Activated CD8-positive, alpha-beta T cell treated with anti-CD3 and anti-CD28 coated beads for 36 hours (primary cell): ENCODE data around the gene ZNF341. TPM values are rescaled to one million over a fixed set of nuclear protein-coding genes. Genes with fewer than 3 reads are reported as not detected.
"Not testable (repeated sequence)": the region's sequence is repeated elsewhere in the genome, so short reads cannot be mapped to it uniquely, and the experiment has no call there.

Source experiments
- ATAC-seq: fragments of 200-7000 bp; cut with Tn5 transposase; one replicate; pipeline ENCODE4 v1.10.0; 2021; ENCODE audit warnings: mild to moderate bottlenecking, moderate library complexity
- CTCF ChIA-PET: fragments of 350-600 bp; sonication (Branson Sonifier 250); formaldehyde crosslinking; loops from one replicate; lab custom pipeline; 2021; ENCODE audit warnings: antibody characterized with exemption; lab: Charles Lee
- POLR2A ChIA-PET: fragments of 350-600 bp; sonication (Branson Sonifier 250); formaldehyde crosslinking; loops from one replicate; lab custom pipeline; 2021; ENCODE audit warnings: antibody characterized with exemption; lab: Charles Lee
- DNase-seq: peaks from one replicate; pipeline ENCODE4 v3.0.0-alpha.2; 2020
- H3K27ac Mint-ChIP-seq: one replicate; pipeline ENCODE4 v1.8.0; 2021; ENCODE audit warnings: mild to moderate bottlenecking, mixed read lengths
- H3K27me3 Mint-ChIP-seq: one replicate; pipeline ENCODE4 v1.8.0; 2021; ENCODE audit warnings: mixed read lengths
- H3K36me3 Mint-ChIP-seq: one replicate; pipeline ENCODE4 v1.8.0; 2021; ENCODE audit warnings: low read depth, mixed read lengths
- H3K4me1 Mint-ChIP-seq: one replicate; pipeline ENCODE4 v1.8.0; 2021; ENCODE audit warnings: low read depth, mixed read lengths
- H3K4me3 Mint-ChIP-seq: one replicate; pipeline ENCODE4 v1.8.0; 2021; ENCODE audit warnings: mild to moderate bottlenecking, moderate library complexity, mixed read lengths
- H3K9me3 Mint-ChIP-seq: one replicate; pipeline ENCODE4 v1.8.0; 2021; ENCODE audit warnings: mixed read lengths
- intact Hi-C: fragments of 100-400 bp; cut with micrococcal nuclease; formaldehyde crosslinking; loops from one replicate; pipeline ENCODE4 v1.10.0; 2022
- total RNA-seq, 2 experiments: library from RNA; stranded (reverse); gene quantifications; one replicate each; pipeline ENCODE4 v1.2.3, GENCODE V29; 2021
- TF ChIP-seq, protein P1 (sequence below): fragments of 200-600 bp; IDR thresholded peaks from one replicate; pipeline ENCODE4 v1.8.0; 2022; ENCODE audit warnings: antibody characterized with exemption, mild to moderate bottlenecking

ZNF341 gene
- total RNA-seq, 2 experiments from 2014 or later: 4.3 to 5.0 TPM

DNA sequence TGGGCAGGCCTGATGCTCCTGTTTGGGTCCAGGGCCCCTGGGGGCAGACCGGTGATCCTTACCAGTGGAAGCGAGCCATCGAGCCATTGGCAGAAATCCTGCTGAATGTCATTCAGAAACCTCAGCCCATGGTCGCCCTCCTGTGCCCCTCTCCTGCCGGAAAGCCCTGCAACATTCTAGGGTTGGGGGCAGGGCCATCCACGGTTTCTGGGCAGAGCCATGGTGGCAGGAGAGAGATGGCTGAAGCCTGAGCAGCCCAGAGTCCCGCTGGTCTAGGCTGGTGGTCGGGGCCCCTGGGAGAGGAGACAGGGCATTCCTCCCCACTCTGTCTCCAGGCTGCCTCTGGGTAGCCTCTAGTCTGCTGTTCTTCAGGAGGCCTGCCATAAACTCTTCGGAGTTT lies 59.7 kb downstream of the ZNF341 start:
- intact Hi-C loops: no loop called here
- no peak overlapping the region for H3K4me3 Mint-ChIP-seq
- H3K9me3 Mint-ChIP-seq: no peaks in the 10 kb centered on the region
- no peak overlapping the region for H3K27ac Mint-ChIP-seq
- no peaks in the 10 kb centered on the region for H3K27me3 Mint-ChIP-seq
- peaks cover 8% of the 10 kb centered on the region for H3K4me1 Mint-ChIP-seq
- DNase-seq (no peak), ATAC-seq (no peak)
- TF ChIP-seq, protein P1, sequence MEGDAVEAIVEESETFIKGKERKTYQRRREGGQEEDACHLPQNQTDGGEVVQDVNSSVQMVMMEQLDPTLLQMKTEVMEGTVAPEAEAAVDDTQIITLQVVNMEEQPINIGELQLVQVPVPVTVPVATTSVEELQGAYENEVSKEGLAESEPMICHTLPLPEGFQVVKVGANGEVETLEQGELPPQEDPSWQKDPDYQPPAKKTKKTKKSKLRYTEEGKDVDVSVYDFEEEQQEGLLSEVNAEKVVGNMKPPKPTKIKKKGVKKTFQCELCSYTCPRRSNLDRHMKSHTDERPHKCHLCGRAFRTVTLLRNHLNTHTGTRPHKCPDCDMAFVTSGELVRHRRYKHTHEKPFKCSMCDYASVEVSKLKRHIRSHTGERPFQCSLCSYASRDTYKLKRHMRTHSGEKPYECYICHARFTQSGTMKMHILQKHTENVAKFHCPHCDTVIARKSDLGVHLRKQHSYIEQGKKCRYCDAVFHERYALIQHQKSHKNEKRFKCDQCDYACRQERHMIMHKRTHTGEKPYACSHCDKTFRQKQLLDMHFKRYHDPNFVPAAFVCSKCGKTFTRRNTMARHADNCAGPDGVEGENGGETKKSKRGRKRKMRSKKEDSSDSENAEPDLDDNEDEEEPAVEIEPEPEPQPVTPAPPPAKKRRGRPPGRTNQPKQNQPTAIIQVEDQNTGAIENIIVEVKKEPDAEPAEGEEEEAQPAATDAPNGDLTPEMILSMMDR: no peak
- ChIA-PET CTCF (interaction anchor here (0.8 to 2.6 kb wide), 18 partner anchors 9 to 278 kb away, joined by 3 to 20 read pairs (median 4); partner anchors contain the start of gene CHMP4B), POLR2A (interaction anchor here (0.9 to 1.2 kb wide), 2 partner anchors 20 to 105 kb away, joined by 3 read pairs; partner anchors contain the start of gene E2F1)
- peaks cover 5% of the 10 kb centered on the region for H3K36me3 Mint-ChIP-seq

DNA sequence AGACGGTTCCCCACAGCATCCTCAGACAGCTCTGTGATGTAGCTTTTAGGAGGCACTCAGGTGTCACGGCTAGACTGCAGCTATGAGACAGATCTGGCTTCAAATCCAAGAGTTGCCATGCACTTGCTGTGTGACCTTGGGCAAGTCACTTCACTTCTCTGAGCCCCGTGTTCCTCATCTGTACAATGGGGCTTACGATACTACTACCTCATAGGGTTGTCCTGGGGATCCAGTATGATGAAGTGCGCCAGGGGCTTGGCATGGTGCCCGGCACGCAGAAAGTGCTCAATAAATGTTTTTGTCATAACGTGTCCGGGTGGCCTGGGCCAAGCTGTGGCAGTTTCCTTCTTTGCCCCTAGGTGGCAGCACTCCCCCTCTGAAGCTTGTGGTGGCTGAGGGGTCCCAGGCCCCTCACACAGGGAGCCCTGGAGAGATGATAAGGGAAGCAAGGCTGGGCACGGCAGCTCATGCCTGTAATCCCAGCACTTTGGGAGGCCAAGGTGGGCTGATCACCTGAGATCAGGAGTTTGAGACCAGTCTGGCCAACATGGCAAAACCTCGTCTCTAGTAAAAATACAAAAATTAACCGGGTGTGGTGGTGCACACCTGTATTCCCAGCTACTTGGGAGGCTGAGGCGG lies 60.3 kb downstream of the ZNF341 start:
- intact Hi-C loops: no loop called here
- Mint-ChIP-seq H3K27ac (no peak overlapping the region), H3K4me3 (no peak overlapping the region), H3K36me3 (peaks cover 5% of the 10 kb centered on the region), H3K4me1 (peaks cover 6% of the 10 kb centered on the region), H3K9me3 (no peaks in the 10 kb centered on the region), H3K27me3 (no peaks in the 10 kb centered on the region)
- CTCF ChIA-PET: interaction anchor here (0.8 to 2.6 kb wide), 22 partner anchors 9 to 278 kb away, joined by 3 to 20 read pairs (median 3); partner anchors contain the start of gene CHMP4B
- TF ChIP-seq, protein P1: peak; percentile 88
- peak; percentile 60 for DNase-seq
- POLR2A ChIA-PET: interaction anchor here (0.9 to 1.0 kb wide), 2 partner anchors 18 to 20 kb away, joined by 3 read pairs; no protein-coding TSS in a partner anchor
- ATAC-seq: peak; percentile 86

DNA sequence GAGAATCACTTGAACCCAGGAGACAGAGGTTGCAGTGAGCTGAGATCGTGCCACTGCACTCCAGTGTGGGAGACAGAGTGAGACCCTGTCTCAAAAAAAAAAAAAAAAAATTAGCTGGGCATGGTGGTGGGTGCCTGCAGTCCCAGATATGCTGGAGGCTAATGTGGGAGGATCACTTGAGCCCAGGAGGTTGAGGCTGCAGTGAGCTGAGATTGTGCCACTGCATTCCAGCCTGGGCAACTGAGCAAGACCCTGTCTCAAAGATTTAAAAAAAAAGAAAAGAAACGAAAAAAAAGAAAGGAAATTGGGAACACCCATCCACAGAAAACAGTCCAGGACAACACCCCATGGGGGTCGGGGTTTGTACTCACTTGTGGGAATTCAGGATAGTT lies 60.8 kb downstream of the ZNF341 start:
- H3K27me3 Mint-ChIP-seq, H3K4me3 Mint-ChIP-seq, ATAC-seq, H3K9me3 Mint-ChIP-seq, H3K4me1 Mint-ChIP-seq, H3K27ac Mint-ChIP-seq, DNase-seq, intact Hi-C loops, H3K36me3 Mint-ChIP-seq: not testable (repeated sequence)
- ChIA-PET POLR2A (interaction anchor here (1.0 kb wide), 1 partner anchor 17 kb away, joined by 3 read pairs; no protein-coding TSS in a partner anchor), CTCF (interaction anchor here (0.8 to 2.6 kb wide), 18 partner anchors 8 to 277 kb away, joined by 3 to 20 read pairs (median 4); partner anchors contain the start of gene CHMP4B)

DNA sequence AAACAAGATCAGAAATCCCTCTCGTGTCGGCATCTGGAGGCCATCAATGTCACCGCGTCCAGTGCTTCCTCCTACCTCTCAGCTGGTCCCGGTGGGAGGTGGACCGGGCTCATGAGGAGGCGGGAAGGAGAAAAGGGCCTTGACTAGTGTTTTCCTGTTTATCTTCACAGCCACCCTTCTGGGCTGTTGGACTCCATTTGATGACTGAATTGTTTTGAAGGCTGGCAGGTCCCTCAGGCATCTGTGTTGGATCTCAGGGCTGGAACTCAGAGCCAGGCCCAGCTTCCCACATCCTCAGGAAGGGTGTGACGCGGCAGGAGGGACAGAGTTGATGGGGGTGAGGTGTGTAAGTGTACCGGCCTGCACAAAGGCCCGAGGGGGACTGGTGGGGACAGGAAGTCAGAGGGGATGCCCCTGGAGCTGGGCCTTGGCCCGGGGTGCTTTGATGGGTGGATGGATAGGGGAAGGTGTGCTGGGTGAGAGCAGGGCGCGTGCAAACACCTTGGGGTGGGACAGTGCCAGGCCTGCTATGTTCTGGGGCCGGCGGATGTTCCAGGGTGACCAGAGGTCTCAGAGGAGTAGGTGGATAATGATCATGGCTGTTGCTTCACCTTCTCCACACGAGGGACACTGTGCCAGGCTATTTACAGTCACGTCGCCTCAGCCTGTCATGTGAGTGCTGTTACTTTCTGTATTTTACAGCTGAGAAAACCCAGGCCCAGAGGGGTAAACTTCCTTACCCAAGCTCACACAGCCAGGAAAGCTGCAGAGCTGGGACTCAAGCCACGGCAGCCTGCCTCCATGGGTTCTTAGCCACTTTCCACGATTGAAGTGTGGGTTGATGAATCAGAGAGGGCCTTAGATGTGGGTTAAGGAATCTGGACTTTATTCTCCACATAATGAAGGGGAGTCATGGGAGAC lies 61.5 kb downstream of the ZNF341 start:
- peaks cover 5% of the 10 kb centered on the region for H3K36me3 Mint-ChIP-seq
- no peak for DNase-seq
- no peak overlapping the region for H3K27ac Mint-ChIP-seq
- no peak for ATAC-seq
- intact Hi-C loops: no loop called here
- TF ChIP-seq, protein P1: no peak
- H3K4me3 Mint-ChIP-seq: no peak overlapping the region
- H3K9me3 Mint-ChIP-seq: no peaks in the 10 kb centered on the region
- H3K4me1 Mint-ChIP-seq: peaks cover 2% of the 10 kb centered on the region
- no peaks in the 10 kb centered on the region for H3K27me3 Mint-ChIP-seq
- CTCF ChIA-PET: interaction anchor here (0.8 to 2.6 kb wide), 15 partner anchors 10 to 320 kb away, joined by 3 to 20 read pairs (median 3); partner anchors contain the start of gene CHMP4B
- POLR2A ChIA-PET: interaction anchor here (1.0 kb wide), 1 partner anchor 17 kb away, joined by 3 read pairs; no protein-coding TSS in a partner anchor

DNA sequence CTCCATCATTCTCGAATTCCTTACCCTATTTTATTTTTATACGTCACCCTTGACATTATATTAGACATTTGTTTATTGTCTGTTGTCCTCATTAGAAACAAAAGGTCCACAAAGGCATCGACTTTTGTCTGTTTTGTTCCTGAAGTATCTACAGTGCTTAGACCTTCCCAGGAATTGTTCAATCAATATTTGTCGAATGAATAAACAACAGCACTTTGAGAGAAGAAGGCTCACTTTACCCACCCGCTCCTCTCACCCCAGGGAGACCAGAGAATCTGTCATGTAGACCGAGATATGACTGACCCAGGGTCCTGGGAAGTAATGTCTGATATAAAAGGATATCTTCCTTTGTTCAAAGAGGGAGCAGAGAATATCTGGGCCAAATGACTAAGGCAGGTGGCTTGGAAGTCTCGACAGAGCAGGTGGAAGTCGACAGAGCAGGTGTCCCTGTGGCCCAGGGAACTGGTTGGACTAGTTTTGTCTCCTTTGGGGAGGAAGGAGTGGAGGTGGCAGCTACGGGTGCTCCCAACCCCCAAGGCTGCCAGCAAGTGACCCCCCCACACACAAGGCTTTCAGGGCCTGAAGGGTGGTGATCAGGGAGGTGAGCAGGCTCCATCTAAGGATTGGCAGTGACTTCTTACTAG lies 64.6 kb downstream of the ZNF341 start:
- Mint-ChIP-seq H3K4me3 (no peak overlapping the region), H3K9me3 (no peaks in the 10 kb centered on the region), H3K4me1 (no peaks in the 10 kb centered on the region), H3K27ac (no peak overlapping the region), H3K36me3 (no peaks in the 10 kb centered on the region), H3K27me3 (no peaks in the 10 kb centered on the region)
- TF ChIP-seq, protein P1: no peak
- DNase-seq (no peak), ATAC-seq (no peak)
- POLR2A ChIA-PET: no interaction called here
- CTCF ChIA-PET: no interaction called here
- intact Hi-C loops: no loop called here
